ENCODE measurements around the gene AFAP1. TPM values are rescaled to one million over a fixed set of nuclear protein-coding genes. Genes with fewer than 3 reads are reported as not detected.

AFAP1 gene
- total RNA-seq, 2 experiments from 2014 or later = 13.6 to 13.8 TPM

Other genes with a start within 250 kb of the AFAP1 start
- gene ABLIM2, start 219.0 kb upstream of the AFAP1 start, total RNA-seq = under 1 TPM; 0.41 to 0.62 TPM

Measured in activated naive CD8-positive, alpha-beta T cell treated with anti-CD3 and anti-CD28 coated beads for 36 hours (primary cell).